Stomach (tissue), 4 donors: ENCODE measurements around the gene PLPP4.

Source experiments
- CTCF ChIP-seq, 7 experiments: fragments of 450-650 bp in 4 of 7; fragments of 200-600 bp in 3 of 7; sonication (generic) in 3 of 7; IDR thresholded peaks; one replicate each; pipeline ENCODE4 v1.5.1; 2016 to 2019; ENCODE audit warnings: antibody characterized with exemption in 7 of 7, control low read depth in 2 of 7, mild to moderate bottlenecking in 1 of 7
- POLR2AphosphoS5 ChIP-seq, 3 donors: sonication (generic); formaldehyde crosslinking; IDR thresholded peaks; one replicate each; pipeline ENCODE4 v1.6.1; 2016; ENCODE audit warnings: antibody characterized with exemption in 3 of 3

- TF ChIP-seq CTCF (IDR thresholded peaks at IDR 0.05) (no peak), POLR2AphosphoS5 (IDR thresholded peaks at IDR 0.05) (no peak)
Measured at GRCh38 chr10:120507651-120508050, 50.6 kb downstream of the PLPP4 start.
